HepG2 (cell line): ENCODE data around the gene TRAPPC12. TPM values are rescaled to one million over a fixed set of nuclear protein-coding genes. Genes with fewer than 3 reads are reported as not detected.

Experiments used
- EED ChIP-seq: sonication (generic); formaldehyde crosslinking; IDR thresholded peaks from 2 replicates; pipeline ENCODE4 v1.5.0; 2020; ENCODE audit warnings: mild to moderate bottlenecking, missing genetic modification reagents
- HMGXB3 ChIP-seq: sonication (generic); formaldehyde crosslinking; IDR thresholded peaks from 2 replicates; pipeline ENCODE4 v1.4.0; 2020; ENCODE audit warnings: missing genetic modification reagents, borderline replicate concordance
- IKZF4 ChIP-seq: sonication (generic); formaldehyde crosslinking; IDR thresholded peaks from 2 replicates; pipeline ENCODE4 v1.5.1; 2020; ENCODE audit warnings: borderline replicate concordance, mild to moderate bottlenecking, low read depth, missing genetic modification reagents; ENCODE audit errors: not compliant biosample characterization
- MAFK ChIP-seq, 2 experiments: IDR thresholded peaks in 1 of 2; conservative IDR thresholded peaks in 1 of 2; 2 replicates each; pipeline ENCODE4 v1.6.1; 2011; ENCODE audit warnings: improper control_type of control experiment in 2 of 2, low read length in 2 of 2
- MIER2 ChIP-seq: IDR thresholded peaks from 2 replicates; pipeline ENCODE4 v1.6.1; 2016; ENCODE audit warnings: missing biosample characterization, missing genetic modification reagents
- MIXL1 ChIP-seq: IDR thresholded peaks from 2 replicates; pipeline ENCODE4 v1.6.1; 2016
- NFIC ChIP-seq: IDR thresholded peaks from 2 replicates; pipeline ENCODE4 v1.6.1; 2012; ENCODE audit warnings: mild to moderate bottlenecking, low read length, inconsistent platforms
- PBX2 ChIP-seq: IDR thresholded peaks from 2 replicates; pipeline ENCODE4 v1.6.1; 2016; ENCODE audit warnings: control low read depth
- PCBP1 ChIP-seq: fragments of 200-400 bp; formaldehyde crosslinking; IDR thresholded peaks from 2 replicates; pipeline ENCODE4 v1.6.1; 2017; ENCODE audit warnings: mild to moderate bottlenecking, low read depth, low read length, borderline replicate concordance
- SATB2 ChIP-seq: sonication (generic); formaldehyde crosslinking; IDR thresholded peaks from 2 replicates; pipeline ENCODE4 v1.5.0; 2020; ENCODE audit warnings: missing genetic modification reagents
- TCF7 ChIP-seq: sonication (generic); IDR thresholded peaks from 2 replicates; pipeline ENCODE4 v1.6.1; 2016; ENCODE audit warnings: antibody characterized with exemption, low read depth
- THAP7 ChIP-seq: sonication (generic); formaldehyde crosslinking; IDR thresholded peaks from 2 replicates; pipeline ENCODE4 v1.8.1; 2023; ENCODE audit warnings: mild to moderate bottlenecking, missing genetic modification reagents
- ZNF180 ChIP-seq: sonication (generic); formaldehyde crosslinking; IDR thresholded peaks from 2 replicates; pipeline ENCODE4 v1.4.0; 2020; ENCODE audit warnings: low read depth, missing genetic modification reagents, borderline replicate concordance
- ZNF703 ChIP-seq: sonication (generic); formaldehyde crosslinking; IDR thresholded peaks from 2 replicates; pipeline ENCODE4 v1.5.1; 2020; ENCODE audit warnings: missing genetic modification reagents, mild to moderate bottlenecking, moderate library complexity, borderline replicate concordance
- ZNF782 ChIP-seq: sonication (generic); formaldehyde crosslinking; IDR thresholded peaks from 2 replicates; pipeline ENCODE4 v1.4.0; 2020; ENCODE audit warnings: missing genetic modification reagents, mild to moderate bottlenecking, borderline replicate concordance
- ZSCAN5A ChIP-seq: sonication (generic); formaldehyde crosslinking; IDR thresholded peaks from 2 replicates; pipeline ENCODE4 v1.8.0; 2022; ENCODE audit warnings: mild to moderate bottlenecking, missing genetic modification reagents, borderline replicate concordance
- polyA plus RNA-seq, 8 experiments: library from polyadenylated mRNA; depleted of rRNA in 3 of 8; stranded (reverse) in 7 of 8; unstranded in 1 of 8; fragments of >200 nt; fragmentation: Illumina TruSeq in 4 of 8; extraction: Trizol in 4 of 8; gene quantifications; 2 replicates each; pipeline versions ENCODE4 v1.2.1 to v1.2.3, GENCODE V29; 2011 to 2016; ENCODE audit warnings: low read depth in 4 of 8, missing spikeins in 1 of 8, mixed read lengths in 1 of 8; ENCODE audit not compliant: insufficient read depth in 1 of 8
- total RNA-seq, 5 experiments: library from RNA; depleted of rRNA; stranded (reverse); fragments of >200 nt; fragmentation: Illumina TruSeq; extraction: Trizol; gene quantifications; 2 replicates each; pipeline ENCODE4 v1.2.3, GENCODE V29; 2016; ENCODE audit warnings: low read depth in 1 of 5
- TF ChIP-seq, protein P1 (sequence below): sonication (generic); formaldehyde crosslinking; IDR thresholded peaks from 2 replicates; pipeline ENCODE4 v1.4.0; 2020; ENCODE audit warnings: missing genetic modification reagents
- TF ChIP-seq, protein P2 (sequence below): sonication (generic); formaldehyde crosslinking; IDR thresholded peaks from 2 replicates; pipeline ENCODE4 v1.4.0; 2020; ENCODE audit warnings: missing genetic modification reagents, borderline replicate concordance

Gene TRAPPC12
- total and polyA plus RNA-seq, 2 of the 13 experiments (the other 11 are each of a cell fraction or from before 2014, with no cell fraction given), result 46.4 to 97.7 TPM

- TF ChIP-seq IKZF4 (no peak), ZNF180 (no peak), MIXL1 (CRISPR knock-in tag) (no peak), MAFK (conservative IDR thresholded peaks at IDR 0.05 in 1 of 2, IDR thresholded peaks at IDR 0.05 in 1 of 2; ENCODE audit: low read length in 2 of 2) (peak; percentile 71 to 73), NFIC (0 out of 2 replicates have a peak, but pooled peaks have one; percentile 26), PCBP1 (no peak), ZNF782 (CRISPR knock-in tag) (no peak), MIER2 (no peak), THAP7 (CRISPR knock-in tag) (no peak), ZNF703 (CRISPR knock-in tag) (no peak), TCF7 (no peak), SATB2 (CRISPR knock-in tag) (no peak), EED (CRISPR knock-in tag) (no peak), PBX2 (CRISPR knock-in tag) (no peak), HMGXB3 (CRISPR knock-in tag) (no peak), ZSCAN5A (0 out of 2 replicates have a peak, but pooled peaks have one; percentile 17)
- TF ChIP-seq, protein P1, sequence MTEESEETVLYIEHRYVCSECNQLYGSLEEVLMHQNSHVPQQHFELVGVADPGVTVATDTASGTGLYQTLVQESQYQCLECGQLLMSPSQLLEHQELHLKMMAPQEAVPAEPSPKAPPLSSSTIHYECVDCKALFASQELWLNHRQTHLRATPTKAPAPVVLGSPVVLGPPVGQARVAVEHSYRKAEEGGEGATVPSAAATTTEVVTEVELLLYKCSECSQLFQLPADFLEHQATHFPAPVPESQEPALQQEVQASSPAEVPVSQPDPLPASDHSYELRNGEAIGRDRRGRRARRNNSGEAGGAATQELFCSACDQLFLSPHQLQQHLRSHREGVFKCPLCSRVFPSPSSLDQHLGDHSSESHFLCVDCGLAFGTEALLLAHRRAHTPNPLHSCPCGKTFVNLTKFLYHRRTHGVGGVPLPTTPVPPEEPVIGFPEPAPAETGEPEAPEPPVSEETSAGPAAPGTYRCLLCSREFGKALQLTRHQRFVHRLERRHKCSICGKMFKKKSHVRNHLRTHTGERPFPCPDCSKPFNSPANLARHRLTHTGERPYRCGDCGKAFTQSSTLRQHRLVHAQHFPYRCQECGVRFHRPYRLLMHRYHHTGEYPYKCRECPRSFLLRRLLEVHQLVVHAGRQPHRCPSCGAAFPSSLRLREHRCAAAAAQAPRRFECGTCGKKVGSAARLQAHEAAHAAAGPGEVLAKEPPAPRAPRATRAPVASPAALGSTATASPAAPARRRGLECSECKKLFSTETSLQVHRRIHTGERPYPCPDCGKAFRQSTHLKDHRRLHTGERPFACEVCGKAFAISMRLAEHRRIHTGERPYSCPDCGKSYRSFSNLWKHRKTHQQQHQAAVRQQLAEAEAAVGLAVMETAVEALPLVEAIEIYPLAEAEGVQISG, result no peak
- TF ChIP-seq, protein P2, sequence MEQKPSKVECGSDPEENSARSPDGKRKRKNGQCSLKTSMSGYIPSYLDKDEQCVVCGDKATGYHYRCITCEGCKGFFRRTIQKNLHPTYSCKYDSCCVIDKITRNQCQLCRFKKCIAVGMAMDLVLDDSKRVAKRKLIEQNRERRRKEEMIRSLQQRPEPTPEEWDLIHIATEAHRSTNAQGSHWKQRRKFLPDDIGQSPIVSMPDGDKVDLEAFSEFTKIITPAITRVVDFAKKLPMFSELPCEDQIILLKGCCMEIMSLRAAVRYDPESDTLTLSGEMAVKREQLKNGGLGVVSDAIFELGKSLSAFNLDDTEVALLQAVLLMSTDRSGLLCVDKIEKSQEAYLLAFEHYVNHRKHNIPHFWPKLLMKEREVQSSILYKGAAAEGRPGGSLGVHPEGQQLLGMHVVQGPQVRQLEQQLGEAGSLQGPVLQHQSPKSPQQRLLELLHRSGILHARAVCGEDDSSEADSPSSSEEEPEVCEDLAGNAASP (CRISPR knock-in tag), result no peak
These were observed 144.1 kb downstream of the TRAPPC12 start (continued) for GRCh38 chr2:3523551-3524041.
